ENCODE measurements around the gene TCF25.
A peak's percentile ranks its signal among the peaks of the same experiment; 100 is the strongest.
"Not testable (repeated sequence)": the region's sequence is repeated elsewhere in the genome, so short reads cannot be mapped to it uniquely, and the experiment has no call there.

TCF25 gene

DNA sequence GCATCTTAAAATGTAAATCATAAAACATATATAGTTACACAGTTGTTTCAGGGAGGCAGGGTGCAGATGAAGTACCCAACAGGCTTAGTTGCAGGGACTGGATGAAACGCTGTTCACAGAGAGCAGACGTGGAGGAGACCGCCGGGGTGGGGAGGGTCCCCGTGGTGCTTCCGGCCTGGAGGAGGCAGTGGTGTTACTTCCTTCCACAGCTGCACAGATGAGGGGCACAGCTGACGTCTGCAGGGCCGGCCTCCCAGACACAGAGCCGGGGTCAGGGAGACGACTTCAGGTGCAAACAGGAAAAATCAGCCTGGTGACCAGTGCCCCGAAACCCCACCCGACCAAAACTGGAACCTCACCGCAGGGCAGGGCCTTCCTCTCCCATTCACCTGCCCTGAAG lies 28.0 kb upstream of the TCF25 start:
- DNase-seq = no peak

DNA sequence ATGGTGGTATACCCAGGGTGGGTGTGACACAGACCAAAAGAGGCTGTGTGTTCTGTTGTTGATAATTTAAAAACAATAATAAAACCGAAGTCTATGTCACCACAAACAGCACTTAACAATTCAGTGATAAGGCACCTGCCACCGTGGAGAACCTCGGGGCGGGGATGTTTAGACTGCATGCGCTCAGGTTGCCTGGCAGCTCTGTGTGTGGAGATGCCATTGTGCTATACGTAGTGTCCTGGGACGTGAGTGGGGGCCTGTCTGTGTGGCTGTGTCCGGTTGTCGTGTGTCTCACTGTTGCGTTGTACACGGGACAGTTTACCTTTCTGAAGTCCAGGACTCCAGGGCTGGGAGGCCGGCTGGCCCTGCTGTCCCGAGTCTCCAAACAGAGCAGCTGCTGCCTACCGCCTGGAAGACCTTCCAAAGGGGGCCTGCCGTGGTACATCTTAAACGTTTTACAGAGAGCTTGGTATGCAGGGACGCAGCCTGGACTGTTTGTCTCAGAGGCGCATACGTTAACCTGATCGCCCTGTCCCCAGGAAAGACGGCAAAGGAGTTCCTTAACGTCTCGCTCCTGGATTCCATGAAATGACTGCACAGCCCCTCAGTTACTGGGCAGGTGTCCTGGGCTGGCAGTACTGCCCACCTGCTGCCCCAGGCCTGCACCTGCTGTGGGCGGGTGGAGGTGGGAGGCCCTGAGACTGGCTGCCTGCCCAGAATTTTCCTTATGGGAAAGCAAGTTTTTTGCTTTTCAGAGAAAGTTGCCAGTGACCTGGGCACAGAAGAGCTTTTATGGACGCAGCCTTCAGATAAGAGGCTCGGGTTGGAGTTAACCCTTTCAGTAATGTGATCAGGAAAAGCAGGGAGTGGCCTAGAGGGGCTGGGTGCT lies 26.1 kb upstream of the TCF25 start:
- DNase-seq = no peak

DNA sequence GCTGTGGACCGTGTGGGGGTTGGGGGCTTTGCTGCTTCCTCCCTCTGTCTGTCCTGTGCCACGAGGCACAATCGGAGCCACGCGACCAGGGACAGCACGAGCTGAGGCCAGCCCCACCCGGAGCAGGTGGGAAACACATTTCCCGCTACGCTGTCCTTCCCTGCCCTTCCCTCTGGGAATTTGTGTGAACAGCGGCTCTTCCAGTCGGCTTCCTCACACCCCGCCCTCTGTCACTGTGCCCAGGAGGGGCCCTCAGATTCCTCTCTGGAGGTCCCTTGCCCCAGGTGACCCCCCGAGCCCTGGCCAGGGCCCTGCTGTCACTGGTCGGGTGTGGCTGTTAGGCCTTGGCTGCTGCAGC lies 25.5 kb upstream of the TCF25 start:
- DNase-seq = no peak

DNA sequence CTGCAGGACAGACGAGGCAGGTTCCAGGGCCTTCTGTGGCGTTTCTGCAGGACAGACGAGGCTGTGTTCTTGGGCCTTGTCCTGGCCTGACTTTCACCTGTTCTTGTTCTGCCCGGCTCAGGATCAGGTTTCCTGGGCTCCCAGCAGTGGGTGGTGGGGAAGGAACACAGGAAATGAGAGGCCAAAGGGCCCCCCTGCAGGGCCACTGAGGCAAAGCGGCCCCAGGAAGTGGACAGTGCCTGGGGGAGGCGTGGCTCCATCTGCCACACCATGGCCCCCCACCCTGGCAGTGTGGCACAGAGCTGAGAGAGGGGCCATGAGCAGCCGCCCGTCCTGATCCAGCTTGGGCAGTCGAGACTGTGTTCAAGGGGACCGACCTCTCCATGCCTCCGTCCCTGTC lies 24.4 kb upstream of the TCF25 start:
- no peak for DNase-seq

DNA sequence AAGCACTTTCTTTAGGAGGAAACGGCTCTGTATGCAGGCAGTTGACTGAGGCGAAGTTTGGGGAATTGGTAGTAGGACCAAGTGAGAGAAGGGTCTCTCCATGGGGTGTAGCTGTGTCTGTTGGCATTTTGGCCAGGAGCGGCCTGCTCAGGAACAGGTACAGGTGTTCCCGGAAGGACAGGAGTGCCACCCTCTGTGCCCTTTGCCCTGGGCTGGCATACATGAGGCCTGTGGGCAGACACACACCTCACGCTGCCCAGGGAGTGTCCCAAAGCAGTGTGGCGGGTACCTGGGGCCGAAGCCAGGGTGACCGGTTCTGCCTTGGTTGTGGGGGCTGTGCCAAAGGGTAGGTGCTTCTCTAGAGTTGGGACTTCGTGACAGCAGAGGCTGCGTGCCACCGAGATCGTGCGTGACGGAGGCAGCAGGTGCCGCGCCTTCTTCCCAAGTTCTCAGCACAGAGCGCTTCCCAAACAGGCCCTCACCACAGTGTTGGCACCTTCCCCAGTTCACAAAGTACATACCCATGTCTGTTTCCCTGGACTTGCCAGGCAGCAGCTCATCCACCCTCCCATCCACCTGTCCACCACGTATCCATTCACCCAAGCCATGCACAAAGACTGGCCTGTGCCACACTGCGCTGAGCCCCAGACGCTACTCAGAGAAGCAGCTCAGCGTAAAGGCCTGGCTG lies 19.9 kb upstream of the TCF25 start:
- DNase-seq = no peak

DNA sequence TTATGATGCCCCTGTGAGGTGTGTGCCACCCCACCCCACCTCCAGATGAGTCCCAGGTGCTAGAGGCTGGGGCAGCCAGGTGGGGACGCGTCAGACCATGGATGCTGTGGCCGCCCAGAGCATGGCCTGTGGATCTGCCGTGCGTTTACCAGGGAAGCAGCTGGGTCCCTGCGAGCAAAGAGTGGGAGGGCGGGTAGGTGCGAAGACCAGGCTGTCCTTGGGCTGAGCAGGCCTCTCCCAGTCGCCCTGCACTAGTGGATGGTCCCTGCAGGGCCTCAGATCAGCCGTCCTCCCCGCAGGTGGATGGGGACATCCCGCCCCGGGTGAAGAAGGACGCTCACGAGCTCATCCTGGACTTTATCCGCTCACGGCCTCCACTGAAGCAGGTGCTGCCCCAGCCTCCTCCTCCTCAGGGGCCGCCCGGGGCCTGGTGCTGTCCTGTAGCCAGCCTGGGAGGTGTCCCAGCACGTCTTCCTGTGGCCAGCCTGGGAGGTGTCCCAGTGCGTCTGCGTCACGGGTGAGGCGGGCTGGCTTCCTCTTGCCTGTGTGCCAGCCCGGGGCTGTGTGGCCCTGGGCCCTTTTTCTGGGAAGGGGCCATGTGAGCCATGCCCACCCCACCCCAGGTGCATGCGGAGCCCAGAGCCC lies 18.0 kb upstream of the TCF25 start:
- DNase-seq = no peak

DNA sequence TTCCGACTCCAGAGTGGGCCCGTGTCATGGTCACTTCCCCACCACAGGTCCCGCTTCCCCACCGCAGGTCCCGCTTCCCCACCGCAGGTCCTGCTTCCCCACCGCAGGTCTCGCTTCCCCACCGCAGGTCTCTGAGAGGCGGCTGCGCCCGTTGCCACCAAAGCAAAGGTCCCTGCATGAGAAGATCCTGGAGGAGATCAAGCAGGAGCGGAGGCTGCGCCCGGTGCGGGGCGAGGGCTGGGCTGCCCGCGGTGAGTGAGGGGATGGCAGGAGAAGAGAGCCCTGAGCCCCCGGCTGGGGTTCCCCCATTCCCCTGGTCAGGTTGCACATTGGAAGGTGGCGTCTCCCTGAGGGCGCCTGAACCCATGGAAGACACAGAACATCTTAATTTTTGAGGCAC lies 17.4 kb upstream of the TCF25 start:
- no peak for DNase-seq

DNA sequence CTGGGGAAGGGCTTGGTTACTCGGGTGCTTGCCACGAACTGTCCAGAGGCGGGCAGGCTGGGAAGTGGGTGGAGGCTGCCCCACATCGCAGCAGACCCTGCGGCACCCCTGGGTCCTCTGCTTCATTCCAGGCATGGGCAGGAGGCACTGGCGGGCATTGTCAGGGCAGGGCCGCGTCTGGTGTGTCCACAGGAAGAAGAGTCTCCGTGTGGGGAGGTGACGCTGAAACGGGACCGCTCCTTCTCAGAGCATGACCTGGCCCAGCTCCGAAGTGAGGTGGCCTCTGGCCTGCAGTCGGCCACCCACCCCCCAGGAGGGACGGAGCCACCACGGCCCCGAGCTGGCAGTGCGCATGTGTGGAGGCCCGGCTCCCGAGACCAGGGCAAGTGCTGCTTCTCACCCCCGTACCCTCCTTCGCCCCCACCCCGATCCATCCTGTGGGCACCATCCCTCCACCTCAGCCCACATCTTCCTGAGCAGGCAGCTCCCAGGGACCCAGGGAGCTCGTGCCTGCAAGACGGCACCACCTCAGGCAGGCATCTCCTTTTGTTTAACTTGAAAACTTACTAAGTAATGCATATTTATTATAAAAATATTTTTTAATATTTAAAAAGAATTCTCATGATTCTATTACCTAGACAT lies 14.3 kb upstream of the TCF25 start:
- no peak for DNase-seq

DNA sequence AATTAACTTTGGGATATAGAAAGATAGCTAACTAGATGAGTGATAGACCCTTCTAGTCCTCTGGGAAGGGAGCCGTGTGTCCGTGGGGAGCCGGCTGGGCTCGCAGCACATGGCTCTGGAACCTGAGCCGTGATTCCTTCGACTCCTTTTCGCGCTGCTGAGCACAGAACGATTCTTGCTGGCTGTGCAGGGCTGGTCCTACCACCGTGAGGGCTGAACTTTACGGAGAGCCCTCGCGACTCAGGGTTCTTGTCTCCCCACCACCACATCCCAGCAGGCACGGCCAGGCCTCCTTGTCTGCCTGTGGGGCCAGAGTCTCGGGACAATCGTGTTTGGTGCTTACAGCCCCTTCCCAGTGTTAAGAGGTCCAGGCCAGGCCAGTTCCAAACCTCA lies 13.8 kb upstream of the TCF25 start:
- no peak for DNase-seq

DNA sequence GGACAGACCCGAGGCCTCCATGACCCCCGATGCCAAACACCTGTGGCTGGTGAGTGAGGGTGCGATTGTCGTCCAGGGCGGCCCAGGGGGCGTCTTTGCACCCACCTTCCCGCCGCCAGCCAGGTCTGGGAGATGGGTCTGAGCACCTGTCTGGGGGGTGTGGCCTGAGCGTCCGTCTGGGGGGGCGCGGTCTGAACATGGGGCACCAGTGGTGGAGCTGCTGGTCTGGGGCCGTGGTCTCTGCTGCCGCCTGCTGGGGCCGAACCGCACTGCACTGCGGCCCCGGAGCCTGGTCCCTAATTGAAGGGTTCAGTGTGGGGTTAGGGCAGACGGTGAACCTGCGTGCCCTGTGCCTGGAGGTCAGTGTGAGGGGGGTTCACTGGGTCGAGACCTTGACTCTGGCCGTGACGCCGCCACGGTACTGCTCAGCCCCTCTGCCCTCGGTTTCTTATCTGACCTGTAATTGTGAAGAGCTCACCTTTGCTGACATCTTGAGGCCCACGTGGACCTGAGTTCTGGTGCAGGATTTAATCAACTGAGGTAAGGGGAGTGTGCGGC lies 12.6 kb upstream of the TCF25 start:
- peak; percentile 30 for DNase-seq

DNA sequence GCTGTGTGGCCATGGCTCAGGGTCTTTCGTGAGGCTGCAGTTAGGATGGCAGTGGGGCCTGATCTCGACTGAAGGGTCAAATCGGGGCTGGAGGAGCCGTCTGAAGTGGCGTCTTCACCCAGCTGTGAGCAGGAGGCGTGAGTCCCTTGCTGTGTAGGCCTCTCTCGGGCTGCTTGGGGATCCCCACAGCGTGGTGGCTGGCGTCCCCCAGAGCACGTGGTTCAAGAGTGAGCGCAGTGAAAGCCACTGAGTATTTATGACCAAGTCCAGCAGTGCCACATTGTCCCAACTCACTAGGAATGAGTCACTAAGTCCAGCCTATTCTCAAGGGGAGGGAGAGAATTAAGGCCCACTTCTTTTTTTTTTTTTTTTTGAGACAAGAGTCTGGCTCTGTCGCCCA lies 11.7 kb upstream of the TCF25 start:
- no peak for DNase-seq

DNA sequence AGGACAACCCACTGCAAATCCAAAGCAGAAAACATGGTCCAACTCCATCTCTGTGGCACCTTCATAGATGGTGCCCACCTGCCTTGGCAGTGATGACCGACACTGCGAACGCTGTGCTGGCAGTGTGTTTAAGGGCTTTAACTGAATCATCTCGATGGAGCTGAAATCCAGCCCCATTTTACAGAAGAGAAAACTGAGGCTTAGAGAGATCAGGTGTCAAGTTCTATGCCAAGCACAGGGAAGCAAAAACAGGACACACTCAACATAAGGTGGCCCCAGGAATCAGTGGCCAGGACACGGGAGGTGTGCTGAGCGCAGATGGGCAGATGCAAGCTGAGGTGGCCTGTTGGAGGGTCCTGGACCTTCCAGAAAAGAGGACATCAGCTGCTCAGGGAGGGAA lies 10.7 kb upstream of the TCF25 start:
- no peak for DNase-seq

DNA sequence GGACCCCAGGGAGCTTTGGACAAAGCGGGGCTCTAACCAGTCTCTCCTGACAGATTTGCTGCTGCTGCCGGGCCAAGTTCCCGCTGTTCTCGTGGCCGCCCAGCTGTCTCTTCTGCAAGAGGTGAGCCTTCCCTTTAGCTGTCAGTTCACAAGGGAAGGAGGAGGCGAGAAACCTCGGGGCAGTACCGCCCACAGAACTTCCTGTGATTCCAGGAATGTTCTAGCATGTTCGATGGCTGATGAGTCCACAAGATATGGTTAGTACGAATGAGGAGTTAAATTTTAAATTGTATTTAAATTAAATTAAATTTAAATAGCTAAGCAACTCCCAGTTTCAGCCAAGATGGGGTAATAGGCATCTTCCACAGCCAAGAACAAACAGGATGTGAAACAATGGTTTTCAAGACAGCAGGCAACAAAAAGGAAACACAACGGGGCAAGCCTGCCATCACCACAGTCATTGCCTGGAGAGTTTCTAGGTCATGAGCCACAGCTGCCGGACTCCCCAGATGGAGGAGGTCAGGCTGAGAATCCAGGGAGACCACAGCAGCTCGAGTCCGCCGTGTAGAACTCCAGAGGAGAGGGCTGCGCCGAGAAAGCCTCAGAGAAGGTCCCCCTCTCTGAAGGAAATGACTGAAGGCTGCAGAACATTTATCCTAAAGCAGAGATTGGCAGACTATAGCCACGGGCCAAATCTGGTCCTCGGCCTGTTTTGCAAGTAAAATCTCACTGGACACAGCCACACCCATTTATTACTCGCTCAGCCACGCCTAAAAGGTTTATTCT lies 9.5 kb upstream of the TCF25 start:
- DNase-seq = no peak

DNA sequence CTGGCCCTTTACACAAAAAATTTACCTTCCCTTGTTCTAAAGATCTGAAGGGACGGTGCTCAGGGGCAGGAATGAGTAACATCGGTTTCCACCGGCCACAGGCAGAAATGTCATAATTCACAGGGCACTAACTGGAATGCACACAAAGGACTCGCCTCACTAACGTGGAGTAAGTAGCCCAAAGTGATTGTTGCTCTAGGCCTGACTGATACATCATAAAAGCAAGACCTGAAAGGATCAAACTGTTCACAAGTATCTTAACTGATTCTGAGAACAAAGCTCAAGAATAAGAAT lies 8.9 kb upstream of the TCF25 start:
- no peak for DNase-seq

DNA sequence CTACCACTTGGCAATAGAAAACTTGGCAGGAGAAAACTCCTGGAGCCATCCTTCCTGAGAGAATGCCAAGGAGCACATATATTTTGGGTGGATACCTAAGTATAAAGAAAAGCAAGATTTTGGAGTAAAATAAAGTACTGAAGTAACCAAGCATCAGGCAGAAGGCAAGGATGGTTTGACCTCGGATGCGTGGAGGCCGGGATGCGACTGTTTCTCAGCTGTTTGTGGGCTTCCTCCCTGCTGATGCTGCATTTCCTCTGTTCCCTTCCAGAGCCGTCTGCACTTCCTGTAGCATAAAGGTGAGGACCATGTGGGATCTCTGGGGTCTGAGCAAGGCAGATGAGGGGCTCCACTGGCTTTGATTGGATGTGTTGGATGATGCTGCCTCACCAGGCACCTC lies 5.5 kb upstream of the TCF25 start:
- DNase-seq = no peak

DNA sequence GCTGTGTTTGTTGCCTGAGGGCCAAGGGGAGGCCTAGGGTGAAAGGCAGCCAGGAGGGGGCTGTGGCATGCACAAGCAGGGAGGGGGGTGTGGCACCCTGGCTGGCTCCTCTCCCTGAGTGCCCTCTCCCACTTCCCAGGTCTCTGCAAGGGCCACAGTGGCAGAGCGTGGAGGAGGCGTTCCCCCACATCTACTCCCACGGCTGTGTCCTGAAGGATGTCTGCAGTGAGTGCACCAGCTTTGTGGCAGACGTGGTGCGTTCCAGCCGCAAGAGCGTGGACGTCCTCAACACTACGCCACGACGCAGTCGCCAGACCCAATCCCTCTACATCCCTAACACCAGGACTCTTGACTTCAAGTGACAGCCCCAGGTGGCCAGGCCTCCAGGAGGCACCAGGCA lies 3.5 kb upstream of the TCF25 start:
- DNase-seq = no peak

DNA sequence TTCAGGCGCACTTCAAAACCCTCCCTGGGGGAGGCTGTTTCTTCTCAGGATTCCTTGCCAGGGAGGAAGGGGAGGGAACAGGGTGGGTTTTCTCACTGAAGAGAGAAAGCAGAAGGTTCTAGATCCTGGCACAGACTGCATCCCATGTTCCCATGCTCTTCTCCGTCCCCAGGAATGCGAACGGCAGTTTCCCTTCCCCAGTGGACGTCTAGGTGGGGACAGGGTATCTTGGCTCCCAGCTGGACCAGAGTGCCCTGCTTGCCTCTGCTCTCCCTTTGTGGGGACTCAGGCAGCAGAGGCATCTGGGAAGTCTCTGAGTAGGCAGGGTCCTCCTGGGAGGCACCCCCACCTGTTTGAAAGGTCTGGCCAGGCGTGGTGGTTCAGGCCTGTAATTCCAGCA lies 3.0 kb upstream of the TCF25 start:
- DNase-seq = no peak

DNA sequence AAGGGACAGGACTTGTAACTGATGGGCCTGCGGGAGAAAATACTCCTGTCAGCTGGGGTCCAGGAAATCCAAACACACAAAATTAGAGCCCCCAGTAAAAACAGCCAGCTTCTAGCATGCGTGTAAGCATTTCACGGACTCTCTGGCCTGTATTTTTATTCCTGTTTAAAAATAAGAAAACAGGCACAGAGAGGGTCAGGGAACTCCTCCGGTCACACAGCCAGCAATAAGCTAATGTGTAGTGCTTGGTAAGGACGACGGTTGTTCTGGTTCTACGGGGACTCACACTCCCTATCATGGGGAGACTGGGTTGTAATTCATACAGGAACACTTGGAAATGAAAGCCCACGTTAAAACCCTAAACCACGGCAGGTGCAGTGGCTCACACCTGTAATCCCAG lies 1.5 kb upstream of the TCF25 start:
- DNase-seq = no peak

DNA sequence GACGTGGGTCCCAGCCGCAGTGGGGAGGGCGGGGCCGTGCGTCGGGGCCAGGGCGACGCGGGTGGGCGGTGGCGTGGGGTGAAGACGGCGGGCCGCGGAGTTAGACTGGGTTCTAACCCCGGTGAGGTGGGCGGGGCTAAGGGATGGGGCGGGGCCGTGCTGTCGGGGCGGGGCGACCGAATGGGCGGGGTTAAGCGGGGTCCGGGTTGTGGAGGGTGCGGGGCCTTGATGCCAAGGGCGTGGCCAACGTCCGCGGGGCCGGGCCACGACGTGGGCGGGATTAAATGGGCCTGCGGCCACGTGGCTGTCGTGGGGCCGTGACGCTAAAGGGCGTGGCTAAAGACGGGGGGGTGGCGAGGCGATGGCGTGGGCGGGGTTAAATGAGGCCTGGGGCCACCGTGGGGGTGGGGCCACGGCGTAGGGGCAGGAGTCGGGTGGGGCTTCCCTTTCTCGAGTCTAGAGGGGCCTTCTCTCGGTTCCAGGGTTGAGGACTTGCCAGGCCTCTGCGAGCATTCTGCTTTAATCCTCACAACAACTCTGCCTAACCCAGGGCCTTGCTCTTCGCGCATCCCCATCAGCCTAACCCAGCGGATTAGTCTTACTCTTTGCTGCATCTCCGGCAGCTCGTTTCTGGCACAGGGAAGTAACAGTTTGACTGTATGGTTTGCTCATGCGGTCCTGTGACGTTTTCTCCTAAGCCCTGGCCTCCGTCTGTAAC lies 739 bp downstream of the TCF25 start:
- peak; percentile 95 for DNase-seq

DNA sequence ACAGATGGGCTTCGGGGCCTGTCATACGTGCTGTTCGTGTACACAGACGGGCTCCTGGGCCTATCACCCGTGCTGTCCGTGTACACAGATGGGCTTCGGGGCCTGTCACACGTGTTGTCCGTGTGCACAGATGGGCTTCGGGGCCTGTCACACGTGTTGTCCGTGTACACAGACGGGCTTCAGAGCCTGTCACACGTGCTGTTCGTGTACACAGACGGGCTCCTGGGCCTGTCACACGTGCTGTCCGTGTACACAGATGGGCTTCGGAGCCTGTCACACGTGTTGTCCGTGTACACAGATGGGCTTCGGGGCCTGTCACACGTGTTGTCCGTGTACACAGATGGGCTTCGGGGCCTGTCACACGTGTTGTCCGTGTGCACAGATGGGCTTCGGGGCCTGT lies 5.7 kb downstream of the TCF25 start:
- not testable (repeated sequence) for DNase-seq

DNA sequence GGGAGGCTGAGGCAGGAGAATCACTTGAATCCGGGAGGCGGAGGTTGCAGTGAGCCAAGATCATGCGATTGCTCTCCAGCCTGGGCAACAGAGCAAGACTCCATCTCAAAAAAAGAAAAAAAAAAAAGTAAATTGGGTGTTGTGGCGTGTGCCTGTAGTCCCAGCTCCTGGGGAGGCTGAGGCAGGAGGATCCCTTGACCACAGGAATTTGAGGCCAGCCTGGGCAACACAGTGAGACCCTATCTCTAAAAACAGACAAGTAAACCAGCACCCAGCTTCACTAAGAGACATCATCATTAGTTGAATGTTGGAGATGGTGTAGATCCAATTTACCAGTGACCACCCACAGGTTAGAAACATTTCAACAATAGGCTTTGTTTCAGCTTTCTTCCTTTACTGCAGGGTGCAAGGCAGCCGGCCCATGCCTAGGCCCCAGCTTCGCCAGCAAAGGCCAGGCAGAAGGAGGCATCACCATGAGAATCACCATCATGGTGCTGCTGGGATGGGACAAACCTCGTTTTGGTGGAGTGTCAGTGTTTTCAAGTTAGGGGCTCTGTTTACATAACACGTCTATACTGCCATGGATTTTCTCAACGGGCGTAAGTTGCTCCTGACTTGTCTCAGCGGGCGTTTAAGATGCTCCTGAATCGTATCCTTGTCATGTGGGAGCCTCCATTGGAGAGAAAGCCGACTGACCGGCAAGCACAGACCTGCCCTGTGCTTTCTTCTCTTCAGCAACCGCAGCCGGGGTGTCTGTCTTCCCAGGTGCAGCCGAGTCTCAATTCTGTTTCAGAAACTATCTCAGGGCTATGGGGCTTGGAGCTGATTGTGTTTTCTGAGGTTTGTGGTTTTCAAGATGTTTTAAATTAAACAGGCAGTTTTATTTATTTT lies 7.3 kb downstream of the TCF25 start:
- DNase-seq = no peak

All from T1000 (cell line).